Stimulated activated CD8-positive, alpha-beta memory T cell treated with anti-CD3 and anti-CD28 coated beads, Interleukin-7, amount 100 ng/mL, for 24 hours (primary cell): ENCODE measurements around the gene ASIP.
"Not testable (repeated sequence)": the region's sequence is repeated elsewhere in the genome, so short reads cannot be mapped to it uniquely, and the experiment has no call there.

Source experiments
- DNase-seq: peaks from one replicate; pipeline ENCODE4 v3.0.0-alpha.2; 2020; ENCODE audit warnings: low read depth

The ASIP gene

GRCh38 chr20:34242879-34243278 is 1.7 kb downstream of the ASIP start:
- no peak for DNase-seq

- DNase-seq = no peak
These were observed 2.2 kb downstream of the ASIP start for GRCh38 chr20:34243377-34243776.

GRCh38 chr20:34246126-34246626 is 5.0 kb downstream of the ASIP start:
- DNase-seq = no peak

GRCh38 chr20:34249291-34249690 is 8.1 kb downstream of the ASIP start:
- no peak for DNase-seq

- DNase-seq = no peak
These were observed 8.8 kb downstream of the ASIP start for GRCh38 chr20:34250005-34250404.

GRCh38 chr20:34251619-34252018 is 10.4 kb downstream of the ASIP start:
- no peak for DNase-seq

GRCh38 chr20:34252431-34253086 is 11.3 kb downstream of the ASIP start:
- DNase-seq = not testable (repeated sequence)

GRCh38 chr20:34254979-34255378 is 13.8 kb downstream of the ASIP start:
- no peak for DNase-seq

GRCh38 chr20:34256629-34257124 is 15.5 kb downstream of the ASIP start:
- no peak for DNase-seq

- DNase-seq = no peak
These were observed 19.2 kb downstream of the ASIP start for GRCh38 chr20:34260208-34260942.

- no peak for DNase-seq
These were observed 21.5 kb downstream of the ASIP start for GRCh38 chr20:34262488-34263288.

- not testable (repeated sequence) for DNase-seq
These were observed 22.2 kb downstream of the ASIP start for GRCh38 chr20:34263468-34263867.

GRCh38 chr20:34264141-34264540 is 22.9 kb downstream of the ASIP start:
- no peak for DNase-seq

- no peak for DNase-seq
These were observed 26.9 kb downstream of the ASIP start for GRCh38 chr20:34268145-34268544.

- no peak for DNase-seq
These were observed 27.8 kb downstream of the ASIP start for GRCh38 chr20:34268851-34269636.

- no peak for DNase-seq
These were observed 28.9 kb downstream of the ASIP start for GRCh38 chr20:34269996-34270627.

- no peak for DNase-seq
These were observed 30.7 kb downstream of the ASIP start for GRCh38 chr20:34271956-34272355.

- DNase-seq = no peak
These were observed 33.5 kb downstream of the ASIP start for GRCh38 chr20:34274694-34275093.

- DNase-seq = no peak
These were observed 40.0 kb downstream of the ASIP start for GRCh38 chr20:34281177-34281576.

GRCh38 chr20:34282041-34282440 is 40.8 kb downstream of the ASIP start:
- DNase-seq = no peak

GRCh38 chr20:34283844-34284243 is 42.6 kb downstream of the ASIP start:
- no peak for DNase-seq
